Measurements from ENCODE around the gene ZBTB32. TPM values are rescaled to one million over a fixed set of nuclear protein-coding genes. Genes with fewer than 3 reads are reported as not detected.

The ZBTB32 gene
- total and polyA plus RNA-seq, 2 of the 8 experiments (the other 6 are each of a cell fraction or from before 2014, with no cell fraction given) = 0.11 to 0.50 TPM

DNA sequence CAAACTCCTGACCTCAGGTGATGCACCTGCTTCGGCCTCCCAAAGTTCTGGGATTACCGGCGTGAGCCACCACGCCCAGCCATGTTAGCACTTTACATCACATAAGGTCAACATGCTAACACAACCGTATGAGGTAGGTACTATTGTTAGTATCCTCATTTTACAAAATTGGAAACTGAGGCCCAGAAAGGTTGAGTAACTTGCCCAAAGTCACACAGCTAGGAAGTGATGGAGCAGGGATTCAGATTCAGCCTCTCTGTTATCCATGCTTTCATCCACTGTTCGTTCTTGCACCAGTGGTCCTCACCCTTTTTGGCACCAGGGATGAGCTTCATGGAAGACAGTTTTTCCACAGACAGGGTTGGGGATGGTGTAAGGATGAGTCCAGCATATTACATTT lies 47.7 kb upstream of the ZBTB32 start (continued):
- TF ChIP-seq, protein P1, sequence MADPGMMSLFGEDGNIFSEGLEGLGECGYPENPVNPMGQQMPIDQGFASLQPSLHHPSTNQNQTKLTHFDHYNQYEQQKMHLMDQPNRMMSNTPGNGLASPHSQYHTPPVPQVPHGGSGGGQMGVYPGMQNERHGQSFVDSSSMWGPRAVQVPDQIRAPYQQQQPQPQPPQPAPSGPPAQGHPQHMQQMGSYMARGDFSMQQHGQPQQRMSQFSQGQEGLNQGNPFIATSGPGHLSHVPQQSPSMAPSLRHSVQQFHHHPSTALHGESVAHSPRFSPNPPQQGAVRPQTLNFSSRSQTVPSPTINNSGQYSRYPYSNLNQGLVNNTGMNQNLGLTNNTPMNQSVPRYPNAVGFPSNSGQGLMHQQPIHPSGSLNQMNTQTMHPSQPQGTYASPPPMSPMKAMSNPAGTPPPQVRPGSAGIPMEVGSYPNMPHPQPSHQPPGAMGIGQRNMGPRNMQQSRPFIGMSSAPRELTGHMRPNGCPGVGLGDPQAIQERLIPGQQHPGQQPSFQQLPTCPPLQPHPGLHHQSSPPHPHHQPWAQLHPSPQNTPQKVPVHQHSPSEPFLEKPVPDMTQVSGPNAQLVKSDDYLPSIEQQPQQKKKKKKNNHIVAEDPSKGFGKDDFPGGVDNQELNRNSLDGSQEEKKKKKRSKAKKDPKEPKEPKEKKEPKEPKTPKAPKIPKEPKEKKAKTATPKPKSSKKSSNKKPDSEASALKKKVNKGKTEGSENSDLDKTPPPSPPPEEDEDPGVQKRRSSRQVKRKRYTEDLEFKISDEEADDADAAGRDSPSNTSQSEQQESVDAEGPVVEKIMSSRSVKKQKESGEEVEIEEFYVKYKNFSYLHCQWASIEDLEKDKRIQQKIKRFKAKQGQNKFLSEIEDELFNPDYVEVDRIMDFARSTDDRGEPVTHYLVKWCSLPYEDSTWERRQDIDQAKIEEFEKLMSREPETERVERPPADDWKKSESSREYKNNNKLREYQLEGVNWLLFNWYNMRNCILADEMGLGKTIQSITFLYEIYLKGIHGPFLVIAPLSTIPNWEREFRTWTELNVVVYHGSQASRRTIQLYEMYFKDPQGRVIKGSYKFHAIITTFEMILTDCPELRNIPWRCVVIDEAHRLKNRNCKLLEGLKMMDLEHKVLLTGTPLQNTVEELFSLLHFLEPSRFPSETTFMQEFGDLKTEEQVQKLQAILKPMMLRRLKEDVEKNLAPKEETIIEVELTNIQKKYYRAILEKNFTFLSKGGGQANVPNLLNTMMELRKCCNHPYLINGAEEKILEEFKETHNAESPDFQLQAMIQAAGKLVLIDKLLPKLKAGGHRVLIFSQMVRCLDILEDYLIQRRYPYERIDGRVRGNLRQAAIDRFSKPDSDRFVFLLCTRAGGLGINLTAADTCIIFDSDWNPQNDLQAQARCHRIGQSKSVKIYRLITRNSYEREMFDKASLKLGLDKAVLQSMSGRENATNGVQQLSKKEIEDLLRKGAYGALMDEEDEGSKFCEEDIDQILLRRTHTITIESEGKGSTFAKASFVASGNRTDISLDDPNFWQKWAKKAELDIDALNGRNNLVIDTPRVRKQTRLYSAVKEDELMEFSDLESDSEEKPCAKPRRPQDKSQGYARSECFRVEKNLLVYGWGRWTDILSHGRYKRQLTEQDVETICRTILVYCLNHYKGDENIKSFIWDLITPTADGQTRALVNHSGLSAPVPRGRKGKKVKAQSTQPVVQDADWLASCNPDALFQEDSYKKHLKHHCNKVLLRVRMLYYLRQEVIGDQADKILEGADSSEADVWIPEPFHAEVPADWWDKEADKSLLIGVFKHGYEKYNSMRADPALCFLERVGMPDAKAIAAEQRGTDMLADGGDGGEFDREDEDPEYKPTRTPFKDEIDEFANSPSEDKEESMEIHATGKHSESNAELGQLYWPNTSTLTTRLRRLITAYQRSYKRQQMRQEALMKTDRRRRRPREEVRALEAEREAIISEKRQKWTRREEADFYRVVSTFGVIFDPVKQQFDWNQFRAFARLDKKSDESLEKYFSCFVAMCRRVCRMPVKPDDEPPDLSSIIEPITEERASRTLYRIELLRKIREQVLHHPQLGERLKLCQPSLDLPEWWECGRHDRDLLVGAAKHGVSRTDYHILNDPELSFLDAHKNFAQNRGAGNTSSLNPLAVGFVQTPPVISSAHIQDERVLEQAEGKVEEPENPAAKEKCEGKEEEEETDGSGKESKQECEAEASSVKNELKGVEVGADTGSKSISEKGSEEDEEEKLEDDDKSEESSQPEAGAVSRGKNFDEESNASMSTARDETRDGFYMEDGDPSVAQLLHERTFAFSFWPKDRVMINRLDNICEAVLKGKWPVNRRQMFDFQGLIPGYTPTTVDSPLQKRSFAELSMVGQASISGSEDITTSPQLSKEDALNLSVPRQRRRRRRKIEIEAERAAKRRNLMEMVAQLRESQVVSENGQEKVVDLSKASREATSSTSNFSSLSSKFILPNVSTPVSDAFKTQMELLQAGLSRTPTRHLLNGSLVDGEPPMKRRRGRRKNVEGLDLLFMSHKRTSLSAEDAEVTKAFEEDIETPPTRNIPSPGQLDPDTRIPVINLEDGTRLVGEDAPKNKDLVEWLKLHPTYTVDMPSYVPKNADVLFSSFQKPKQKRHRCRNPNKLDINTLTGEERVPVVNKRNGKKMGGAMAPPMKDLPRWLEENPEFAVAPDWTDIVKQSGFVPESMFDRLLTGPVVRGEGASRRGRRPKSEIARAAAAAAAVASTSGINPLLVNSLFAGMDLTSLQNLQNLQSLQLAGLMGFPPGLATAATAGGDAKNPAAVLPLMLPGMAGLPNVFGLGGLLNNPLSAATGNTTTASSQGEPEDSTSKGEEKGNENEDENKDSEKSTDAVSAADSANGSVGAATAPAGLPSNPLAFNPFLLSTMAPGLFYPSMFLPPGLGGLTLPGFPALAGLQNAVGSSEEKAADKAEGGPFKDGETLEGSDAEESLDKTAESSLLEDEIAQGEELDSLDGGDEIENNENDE (IDR thresholded peaks at IDR 0.05; ENCODE audit: insufficient replicate concordance, low read length) = no peak
- TF ChIP-seq MAX (IDR thresholded peaks at IDR 0.05) (no peak), CREB1 (IDR thresholded peaks at IDR 0.05) (no peak), RNF2 (IDR thresholded peaks at IDR 0.05; ENCODE audit: borderline replicate concordance, low read depth, low read length, missing control alignments, poor library complexity, severe bottlenecking) (no peak), SAP30 (IDR thresholded peaks at IDR 0.05; ENCODE audit: insufficient read depth, insufficient replicate concordance, low read length) (no peak), EP300 (IDR thresholded peaks at IDR 0.05; ENCODE audit: borderline replicate concordance in 1 of 2, low read depth in 2 of 2, low read length in 2 of 2) (no peak)
